Endothelial cell of umbilical vein (primary cell): ENCODE measurements around the gene DPF1. TPM values are rescaled to one million over a fixed set of nuclear protein-coding genes. Genes with fewer than 3 reads are reported as not detected.
A peak's percentile ranks its signal among the peaks of the same experiment; 100 is the strongest.

Experiments
- BruUV-seq: library from RNA; stranded (reverse); fragments of 400-500 nt; replicated peaks from 2 replicates; lab custom pipeline; 2021; lab: Mats Ljungman, UMichigan
- CTCF ChIA-PET: fragments of 300-600, 350-600 bp; sonication (Branson Sonifier 250); formaldehyde crosslinking; loops from one replicate; lab custom pipeline; 2021; ENCODE audit warnings: antibody characterized with exemption, inconsistent platforms; lab: Charles Lee
- POLR2A ChIA-PET: fragments of 300-600, 350-600 bp; sonication (Branson Sonifier 250); formaldehyde crosslinking; loops from one replicate; lab custom pipeline; 2021; ENCODE audit warnings: antibody characterized with exemption, inconsistent platforms; lab: Charles Lee
- DNase-seq: peaks from one replicate; pipeline ENCODE4 v3.0.0-alpha.2; 2011; ENCODE audit warnings: low read depth, low spot score
- FAIRE-seq: peaks from 2 replicates; lab custom pipeline; 2011; peaks lifted over from hg19 to GRCh38; lab: Jason Lieb, UNC
- H2AFZ ChIP-seq: 2 replicates; pipeline ENCODE4 v1.6.0; 2012; ENCODE audit warnings: low read depth, low read length, control low read depth, inconsistent platforms
- H3K27ac ChIP-seq: 2 replicates; pipeline ENCODE4 v1.5.1; 2011; ENCODE audit warnings: low read depth, mild to moderate bottlenecking, control low read depth, low read length, moderate library complexity; ENCODE audit not compliant: insufficient read depth
- H3K27me3 ChIP-seq, 2 experiments: 2 replicates each; pipeline versions ENCODE4 v1.6.0 to v1.6.1; 2011; ENCODE audit warnings: low read length in 2 of 2, mixed read lengths in 1 of 2; ENCODE audit not compliant: control insufficient read depth in 2 of 2, insufficient read depth in 2 of 2
- H3K36me3 ChIP-seq, 2 experiments: 2 replicates in 1 of 2; 3 replicates in 1 of 2; pipeline ENCODE4 v1.5.1; 2011; ENCODE audit warnings: low read length in 2 of 2, mild to moderate bottlenecking in 1 of 2, moderate library complexity in 1 of 2; ENCODE audit not compliant: control insufficient read depth in 2 of 2, insufficient read depth in 2 of 2; ENCODE audit errors: extremely low read depth in 1 of 2
- H3K4me1 ChIP-seq: 3 replicates; pipeline ENCODE4 v1.5.1; 2011; ENCODE audit warnings: mild to moderate bottlenecking, low read length; ENCODE audit not compliant: control insufficient read depth, insufficient read depth; ENCODE audit errors: extremely low read depth
- H3K4me2 ChIP-seq: 2 replicates; pipeline ENCODE4 v1.6.1; 2011; ENCODE audit warnings: low read length, control low read depth, mixed read lengths; ENCODE audit not compliant: insufficient read depth
- H3K4me3 ChIP-seq, 3 experiments: fragments of 200-600 bp in 1 of 3; sonication (generic), shearing (Covaris generic) in 1 of 3; replicated peaks in 1 of 3; 2 replicates each; pipeline ENCODE4 v1.5.1; 2011 to 2016; ENCODE audit warnings: control low read depth in 3 of 3, low read length in 3 of 3, mild to moderate bottlenecking in 2 of 3, inconsistent platforms in 1 of 3, low read depth in 1 of 3, moderate library complexity in 1 of 3; ENCODE audit not compliant: insufficient read depth in 1 of 3
- H3K79me2 ChIP-seq: 2 replicates; pipeline ENCODE4 v1.6.0; 2012; ENCODE audit warnings: low read length, inconsistent platforms; ENCODE audit not compliant: control insufficient read depth, insufficient read depth
- H3K9ac ChIP-seq: replicated peaks from 2 replicates; pipeline ENCODE3; 2011; ENCODE audit warnings: low read length, control low read depth; ENCODE audit not compliant: insufficient read depth; ENCODE audit errors: extremely low read depth
- H3K9me1 ChIP-seq: replicated peaks from 3 replicates; pipeline ENCODE4 v1.6.0; 2011; ENCODE audit warnings: mild to moderate bottlenecking, low read length; ENCODE audit not compliant: control insufficient read depth, insufficient read depth; ENCODE audit errors: extremely low read depth
- H3K9me3 ChIP-seq: replicated peaks from 2 replicates; pipeline ENCODE4 v1.5.1; 2012; ENCODE audit warnings: low read length, inconsistent platforms; ENCODE audit not compliant: control insufficient read depth, insufficient read depth
- H4K20me1 ChIP-seq: replicated peaks from 2 replicates; pipeline ENCODE3; 2011; ENCODE audit warnings: mild to moderate bottlenecking, low read length; ENCODE audit not compliant: control insufficient read depth, insufficient read depth; ENCODE audit errors: extremely low read depth
- CTCF ChIP-seq, 2 donors: IDR thresholded peaks; 1 replicate in 1 of 2; 2 replicates in 1 of 2; pipeline ENCODE4 v1.5.1; 2011; ENCODE audit warnings: low read length in 2 of 2, mild to moderate bottlenecking in 2 of 2, moderate library complexity in 2 of 2, control low read depth in 1 of 2, inconsistent platforms in 1 of 2, low read depth in 1 of 2; ENCODE audit not compliant: insufficient read depth in 1 of 2; ENCODE audit errors: extremely low read depth in 1 of 2
- EZH2 ChIP-seq: IDR thresholded peaks from 2 replicates; pipeline ENCODE4 v1.6.1; 2012; ENCODE audit warnings: borderline replicate concordance, low read depth, mild to moderate bottlenecking, moderate library complexity, low read length, inconsistent platforms; ENCODE audit not compliant: severe bottlenecking
- FOS ChIP-seq: IDR thresholded peaks from 2 replicates; pipeline ENCODE4 v1.6.1; 2011; ENCODE audit warnings: mild to moderate bottlenecking, low read length, moderate library complexity, borderline replicate concordance; ENCODE audit not compliant: insufficient read depth
- GATA2 ChIP-seq: IDR thresholded peaks from 2 replicates; pipeline ENCODE4 v1.7.0; 2011; ENCODE audit warnings: low read depth, mild to moderate bottlenecking, moderate library complexity, mixed read lengths, low read length; ENCODE audit not compliant: insufficient read length, insufficient read depth
- JUN ChIP-seq: IDR thresholded peaks from 2 replicates; pipeline ENCODE4 v1.6.1; 2011; ENCODE audit warnings: borderline replicate concordance, low read depth; ENCODE audit not compliant: insufficient read length, insufficient read depth
- MAX ChIP-seq: IDR thresholded peaks from 2 replicates; pipeline ENCODE4 v1.6.1; 2011; ENCODE audit not compliant: insufficient read depth, insufficient read length
- MYC ChIP-seq: IDR thresholded peaks from one replicate; pipeline ENCODE4 v1.6.1; 2011; ENCODE audit warnings: mild to moderate bottlenecking, low read depth, low read length
- POLR2A ChIP-seq: IDR thresholded peaks from 2 replicates; pipeline ENCODE4 v1.6.1; 2012; ENCODE audit warnings: low read depth, mild to moderate bottlenecking, control low read depth, low read length
- POLR2AphosphoS5 ChIP-seq: IDR thresholded peaks from 2 replicates; pipeline ENCODE4 v1.6.1; 2012; ENCODE audit warnings: low read depth, mild to moderate bottlenecking, control low read depth, low read length, moderate library complexity; ENCODE audit not compliant: insufficient read depth
- dilution Hi-C: fragments of 300-500 bp; cut with MboI; formaldehyde crosslinking; loops from one replicate; pipeline ENCODE4 v1.15.0; 2019; ENCODE audit warnings: low sequenced_read_pairs; ENCODE audit not compliant: extremely low pct_ligation_motif_present
- intact Hi-C: fragments of 100-400 bp; cut with micrococcal nuclease; formaldehyde crosslinking; loops from one replicate; pipeline ENCODE4 v1.10.0; 2022
- polyA plus RNA-seq, 4 experiments: library from polyadenylated mRNA; depleted of rRNA in 3 of 4; stranded (reverse) in 3 of 4; unstranded in 1 of 4; fragments of >200 nt; gene quantifications; 2 replicates each; pipeline versions ENCODE4 v1.2.1 to v1.2.3, GENCODE V29; 2011 to 2012; ENCODE audit warnings: missing spikeins in 1 of 4
- total RNA-seq: library from RNA; stranded (reverse); gene quantifications from 2 replicates; pipeline ENCODE4 v1.2.3, GENCODE V29; 2021

DPF1 gene
- total and polyA plus RNA-seq, 2 donors (not counting 3 experiments of a cell fraction or from before 2014, with no cell fraction given): 2.0 to 3.9 TPM

- Histone ChIP-seq H3K4me3 (no peak overlapping the region), H3K79me2 (no peaks in the 10 kb centered on the region), H3K9me3 (no peaks in the 10 kb centered on the region), H3K9me1 (no peaks in the 10 kb centered on the region), H3K4me2 (no peak overlapping the region), H4K20me1 (no peaks in the 10 kb centered on the region), H3K36me3 (no peaks in the 10 kb centered on the region), H3K27ac (no peak overlapping the region), H3K27me3 (no peaks in the 10 kb centered on the region), H3K9ac (no peak overlapping the region), H2AFZ (no peak overlapping the region), H3K4me1 (peaks cover 9% of the 10 kb centered on the region)
- intact Hi-C loops (no loop called here), dilution Hi-C loops (no loop called here)
- TF ChIP-seq GATA2 (peak; percentile 13), MAX (no peak)
- no TSS peak for BruUV-seq
- CTCF ChIA-PET: interaction anchor here (2.1 to 8.5 kb wide), 2 partner anchors 87 kb away, joined by 10 to 123 read pairs; partner anchors contain the start of gene CATSPERG
- DNase-seq: no peak
- no peak for FAIRE-seq
- POLR2A ChIA-PET: no interaction called here
Observed at GRCh38 chr19:38247734-38248268, 23.8 kb upstream of the DPF1 start.

GRCh38 chr19:38247126-38247525, 23.1 kb upstream of the DPF1 start:
- no TSS peak for BruUV-seq

More at GRCh38 chr19:38247126-38247525, 23.1 kb upstream of the DPF1 start:
- H3K9me3 ChIP-seq: no peaks in the 10 kb centered on the region
- no peak overlapping the region for H3K27ac ChIP-seq
- no peak for TF ChIP-seq EZH2
- no peak for TF ChIP-seq POLR2A
- no peak for TF ChIP-seq POLR2AphosphoS5
- TF ChIP-seq FOS: no peak
- no peak for TF ChIP-seq MAX
- no peak for TF ChIP-seq JUN
- TF ChIP-seq CTCF (IDR thresholded peaks at IDR 0.05; ENCODE audit: extremely low read depth in 1 of 2, insufficient read depth in 1 of 2, low read depth in 1 of 2, low read length in 2 of 2): no peak
- TF ChIP-seq MYC: no peak
- no peak for TF ChIP-seq GATA2
- no peaks in the 10 kb centered on the region for H3K27me3 ChIP-seq
- no peak overlapping the region for H3K4me2 ChIP-seq
- DNase-seq (no peak), FAIRE-seq (no peak)
- dilution Hi-C loops (no loop called here), intact Hi-C loops (no loop called here)
- peaks cover 9% of the 10 kb centered on the region for H3K4me1 ChIP-seq
- no peak overlapping the region for H3K4me3 ChIP-seq
- no peaks in the 10 kb centered on the region for H3K36me3 ChIP-seq
- H4K20me1 ChIP-seq: no peaks in the 10 kb centered on the region
- H2AFZ ChIP-seq: no peak overlapping the region
- H3K79me2 ChIP-seq: no peaks in the 10 kb centered on the region
- POLR2A ChIA-PET: no interaction called here
- H3K9ac ChIP-seq: no peak overlapping the region
- H3K9me1 ChIP-seq: no peaks in the 10 kb centered on the region
- CTCF ChIA-PET: interaction anchor here (8.5 kb wide), 1 partner anchor 87 kb away, joined by 123 read pairs; the partner anchor contains the start of gene CATSPERG
